Measurements from ENCODE around the gene ARSG.

GRCh38 chr17:68317458-68317857, 26.2 kb downstream of the ARSG start:
- TF ChIP-seq POLR2A (IDR thresholded peaks at IDR 0.05; ENCODE audit: control extremely low read depth in 1 of 2, low read depth in 2 of 2, low read length in 2 of 2) (no peak), CTCF (IDR thresholded peaks at IDR 0.05; ENCODE audit: control extremely low read depth in 1 of 3, insufficient read depth in 1 of 3, low read depth in 1 of 3, low read length in 3 of 3) (no peak), HDAC6 (IDR thresholded peaks at IDR 0.05; ENCODE audit: low read depth, low read length) (no peak), POLR2AphosphoS5 (IDR thresholded peaks at IDR 0.05; ENCODE audit: low read depth, low read length) (no peak)

Measured in H1 (cell line).